Hair follicle dermal papilla cell (primary cell): ENCODE data around the gene CLCN6. TPM values are rescaled to one million over a fixed set of nuclear protein-coding genes. Genes with fewer than 3 reads are reported as not detected.

ENCODE experiments used
- small RNA-seq: library from RNA; depleted of rRNA; stranded (forward); fragments of <200 nt; gene quantifications from one replicate; pipeline ENCODE3, GENCODE V24; 2012
- total RNA-seq: library from RNA; depleted of rRNA; stranded (reverse); fragments of >200 nt; gene quantifications from 2 replicates; pipeline ENCODE4 v1.2.3, GENCODE V29; 2012

The CLCN6 gene, protein sequence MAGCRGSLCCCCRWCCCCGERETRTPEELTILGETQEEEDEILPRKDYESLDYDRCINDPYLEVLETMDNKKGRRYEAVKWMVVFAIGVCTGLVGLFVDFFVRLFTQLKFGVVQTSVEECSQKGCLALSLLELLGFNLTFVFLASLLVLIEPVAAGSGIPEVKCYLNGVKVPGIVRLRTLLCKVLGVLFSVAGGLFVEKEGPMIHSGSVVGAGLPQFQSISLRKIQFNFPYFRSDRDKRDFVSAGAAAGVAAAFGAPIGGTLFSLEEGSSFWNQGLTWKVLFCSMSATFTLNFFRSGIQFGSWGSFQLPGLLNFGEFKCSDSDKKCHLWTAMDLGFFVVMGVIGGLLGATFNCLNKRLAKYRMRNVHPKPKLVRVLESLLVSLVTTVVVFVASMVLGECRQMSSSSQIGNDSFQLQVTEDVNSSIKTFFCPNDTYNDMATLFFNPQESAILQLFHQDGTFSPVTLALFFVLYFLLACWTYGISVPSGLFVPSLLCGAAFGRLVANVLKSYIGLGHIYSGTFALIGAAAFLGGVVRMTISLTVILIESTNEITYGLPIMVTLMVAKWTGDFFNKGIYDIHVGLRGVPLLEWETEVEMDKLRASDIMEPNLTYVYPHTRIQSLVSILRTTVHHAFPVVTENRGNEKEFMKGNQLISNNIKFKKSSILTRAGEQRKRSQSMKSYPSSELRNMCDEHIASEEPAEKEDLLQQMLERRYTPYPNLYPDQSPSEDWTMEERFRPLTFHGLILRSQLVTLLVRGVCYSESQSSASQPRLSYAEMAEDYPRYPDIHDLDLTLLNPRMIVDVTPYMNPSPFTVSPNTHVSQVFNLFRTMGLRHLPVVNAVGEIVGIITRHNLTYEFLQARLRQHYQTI
- 25.0 and 28.5 TPM in 2 replicates for total RNA-seq

DNA sequence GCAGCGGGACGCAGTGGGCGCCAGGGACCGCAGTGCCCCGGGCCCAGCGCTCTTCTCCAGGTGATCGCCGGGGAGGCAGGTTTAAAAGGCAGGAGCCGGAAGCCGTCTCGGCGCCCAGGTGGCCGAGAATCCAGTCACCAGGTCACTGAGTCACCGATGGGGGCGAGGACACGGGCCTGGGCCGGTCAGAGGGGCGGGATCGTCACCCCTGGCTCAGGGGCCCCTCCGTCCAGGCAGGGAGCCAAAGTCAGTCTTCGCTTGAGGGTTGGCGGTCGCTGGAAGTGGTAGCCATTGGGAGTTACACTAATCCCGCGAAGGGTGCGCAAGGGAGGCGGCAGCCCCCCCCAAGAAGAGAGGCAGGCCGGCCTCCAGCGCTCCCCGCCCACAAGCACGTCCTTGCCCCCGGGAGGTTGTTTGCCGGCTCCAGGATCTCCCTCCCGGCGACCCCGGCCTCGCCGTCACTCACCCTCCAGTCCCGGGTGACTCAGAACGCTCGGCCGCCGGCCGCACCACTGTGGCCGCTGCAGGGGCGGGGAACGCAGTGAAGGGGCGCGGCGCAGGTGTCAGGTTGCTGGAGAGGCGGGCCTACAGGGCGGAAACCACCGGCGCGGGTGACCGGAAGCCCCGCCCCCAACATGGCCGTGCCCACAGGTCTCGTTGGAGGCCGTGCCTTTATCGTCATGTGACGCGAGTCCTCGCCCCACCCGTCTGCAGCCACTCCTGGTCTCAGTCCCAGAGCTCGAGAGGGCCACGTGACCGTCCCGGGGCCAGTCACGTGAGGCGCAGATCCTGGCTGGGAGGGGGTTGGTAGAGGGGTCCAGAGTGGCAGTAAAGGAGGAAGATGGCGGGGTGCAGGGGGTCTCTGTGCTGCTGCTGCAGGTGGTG is at the start of gene CLCN6, which contains the start of gene MTHFR:
TSS of gene CLCN6 (plus strand) at position 770 of the 885 bp plus-strand sequence. CDS start at position 842, 72 bp downstream.
TSS of gene MTHFR (minus strand) at position 543 of the 885 bp plus-strand sequence. CDS start 2,848 bp downstream, outside the sequence.

DNA sequence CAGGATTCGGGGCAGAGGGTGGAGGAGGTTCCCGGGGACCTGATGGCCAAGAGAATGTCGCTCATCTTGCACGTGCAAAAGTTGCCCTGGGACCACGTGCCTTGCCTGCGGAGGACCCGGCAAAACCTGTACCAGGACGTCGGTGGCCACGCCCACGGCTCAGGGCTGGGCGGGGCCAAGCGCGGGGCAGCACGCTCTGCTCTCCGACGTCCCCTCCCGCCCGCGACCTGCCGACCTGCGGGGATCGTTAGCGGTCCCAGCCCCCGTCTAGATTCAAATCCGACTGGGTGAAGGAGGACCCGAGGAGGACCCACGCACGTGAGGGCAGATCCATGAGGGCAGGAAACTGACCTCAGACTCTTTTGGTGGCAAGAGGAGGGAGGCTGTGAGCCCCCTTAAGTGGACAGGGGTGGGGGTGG is 44.0 kb upstream of the CLCN6 start, which contains the start of gene C1orf167:
TSS of gene C1orf167 (plus strand) at position 206 of the 419 bp plus-strand sequence. CDS start 2,208 bp downstream, outside the sequence.

DNA sequence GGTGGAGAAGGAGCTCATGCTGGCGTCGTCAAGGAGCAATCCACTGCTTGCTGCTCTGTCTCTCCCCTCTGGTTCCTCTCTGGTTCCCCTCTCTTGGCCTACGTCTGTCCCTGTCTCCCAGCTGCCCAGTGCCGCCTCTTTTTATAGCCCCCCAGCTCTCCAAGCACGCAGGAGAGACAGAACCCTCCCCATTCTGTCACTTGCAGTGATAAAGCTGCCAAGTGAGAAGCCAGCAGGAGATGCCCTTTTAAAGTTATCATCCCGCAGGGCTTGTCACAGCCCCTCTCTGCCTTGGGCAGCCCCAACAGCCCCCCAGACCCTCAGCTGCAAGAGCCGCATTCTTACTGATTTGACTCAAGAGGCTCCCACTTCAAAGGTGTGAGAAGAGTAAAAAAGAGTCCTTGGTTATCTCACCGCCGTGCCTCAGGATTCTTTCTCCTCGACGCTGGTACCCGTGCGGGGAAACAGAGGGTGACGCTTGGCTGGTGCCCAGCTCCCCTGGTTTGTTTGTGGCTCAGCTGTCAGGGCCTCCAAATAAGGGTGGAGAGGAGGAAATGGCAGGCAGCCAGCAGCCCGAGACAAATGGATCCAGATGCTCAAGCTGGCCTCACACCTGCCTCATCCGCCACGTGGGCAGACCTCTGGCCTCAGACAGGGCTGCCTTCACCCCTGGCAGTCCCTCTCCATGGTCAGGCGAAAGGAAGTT is 41.8 kb downstream of the CLCN6 start, which contains the start of gene NPPA:
TSS of gene NPPA (minus strand) at position 117 of the 706 bp plus-strand sequence. CDS start at position 18, 99 bp downstream.

DNA sequence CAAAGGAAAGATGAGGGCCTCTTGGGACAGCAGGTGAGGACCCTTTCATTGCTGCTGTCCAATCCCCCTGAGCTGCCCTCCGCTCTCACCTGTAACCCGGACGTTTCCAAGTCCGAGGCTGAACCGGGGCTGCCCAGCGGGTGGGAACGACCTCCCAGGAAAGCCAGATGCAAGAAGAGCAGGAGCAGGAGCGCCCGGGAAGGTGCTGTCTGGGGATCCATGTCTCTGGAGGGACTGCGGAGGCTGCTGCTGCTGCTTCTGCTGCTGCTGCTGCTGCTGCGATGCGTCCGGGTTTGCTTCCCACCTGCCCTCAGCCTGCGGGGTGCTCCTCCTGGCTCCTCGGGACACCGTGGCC is 52.6 kb downstream of the CLCN6 start, which contains the start of gene NPPB:
TSS of gene NPPB (minus strand) at position 333 of the 355 bp plus-strand sequence. CDS start at position 221, 112 bp downstream.

Small RNA genes within 50 kb of the gene (small RNA-seq; reads per million reads assigned to genes)
- gene RF02156 (not detected), gene RF02157 (not detected), gene RF02158 (not detected)

Other genes starting within 250 kb of the CLCN6 start
- 1.8 and 2.4 TPM in 2 replicates for gene FBXO2, start 151.8 kb upstream of the CLCN6 start, total RNA-seq
- gene FBXO44, start 151.3 kb upstream of the CLCN6 start, total RNA-seq, result 24.3 and 25.8 TPM in 2 replicates
- gene FBXO6, start 142.0 kb upstream of the CLCN6 start, total RNA-seq, result 8.6 and 8.9 TPM in 2 replicates
- 22.3 and 32.0 TPM in 2 replicates for gene MAD2L2, start 125.0 kb upstream of the CLCN6 start, total RNA-seq
- under 0.01 TPM in 1 of 2 replicates, not detected in the other for gene DRAXIN, start 114.5 kb upstream of the CLCN6 start, total RNA-seq
- gene AGTRAP, start 70.1 kb upstream of the CLCN6 start, total RNA-seq, result 51.0 and 53.2 TPM in 2 replicates
- 0.32 TPM in 1 of 2 replicates, not detected in the other for gene C1orf167, start 44.0 kb upstream of the CLCN6 start, total RNA-seq
- 30.4 and 37.6 TPM in 2 replicates for gene MTHFR, start 227 bp upstream of the CLCN6 start, total RNA-seq
- not detected in 2 replicates for gene NPPA, start 41.6 kb downstream of the CLCN6 start, total RNA-seq
- not detected in 2 replicates for gene NPPB, start 52.8 kb downstream of the CLCN6 start, total RNA-seq
- gene KIAA2013, start 120.2 kb downstream of the CLCN6 start, total RNA-seq, result 73.2 and 78.7 TPM in 2 replicates
- gene PLOD1, start 128.5 kb downstream of the CLCN6 start, total RNA-seq, result 242 and 251 TPM in 2 replicates
- gene MFN2, start 174.3 kb downstream of the CLCN6 start, total RNA-seq, result 71.9 and 81.0 TPM in 2 replicates
- 24.9 and 27.7 TPM in 2 replicates for gene MIIP, start 213.3 kb downstream of the CLCN6 start, total RNA-seq